Measurements from ENCODE around the gene APOC1.
"Not testable (repeated sequence)": the region's sequence is repeated elsewhere in the genome, so short reads cannot be mapped to it uniquely, and the experiment has no call there.

The APOC1 gene

GRCh38 chr19:44914433-44915206, at the start of gene APOC1:
Gene APOC1 (plus strand): TSS chr19:44914608. CDS start chr19:44914892, 284 bp downstream.
- not testable (repeated sequence) for DNase-seq (ENCODE audit: extremely low read depth, low read depth)

GRCh38 chr19:44865196-44865767, 49.1 kb upstream of the APOC1 start:
- no peak for TF ChIP-seq CTCF (IDR thresholded peaks at IDR 0.05; ENCODE audit: low read depth, low read length)
- DNase-seq (ENCODE audit: extremely low read depth, low read depth), result no peak

- TF ChIP-seq CTCF (IDR thresholded peaks at IDR 0.05; ENCODE audit: low read depth, low read length), result no peak
- DNase-seq (ENCODE audit: extremely low read depth, low read depth), result no peak
These were observed 47.7 kb upstream of the APOC1 start for GRCh38 chr19:44866664-44867063.

- TF ChIP-seq CTCF (IDR thresholded peaks at IDR 0.05; ENCODE audit: low read depth, low read length), result no peak
- DNase-seq (ENCODE audit: extremely low read depth, low read depth), result no peak
These were observed 46.8 kb upstream of the APOC1 start for GRCh38 chr19:44867578-44867977.

- DNase-seq (ENCODE audit: extremely low read depth, low read depth), result no peak
- no peak for TF ChIP-seq CTCF (IDR thresholded peaks at IDR 0.05; ENCODE audit: low read depth, low read length)
These were observed 44.5 kb upstream of the APOC1 start for GRCh38 chr19:44869733-44870470.

- no peak for DNase-seq (ENCODE audit: extremely low read depth, low read depth)
- TF ChIP-seq CTCF (IDR thresholded peaks at IDR 0.05; ENCODE audit: low read depth, low read length), result no peak
These were observed 42.6 kb upstream of the APOC1 start for GRCh38 chr19:44871809-44872208.

GRCh38 chr19:44872661-44873060, 41.7 kb upstream of the APOC1 start:
- DNase-seq (ENCODE audit: extremely low read depth, low read depth), result no peak
- TF ChIP-seq CTCF (IDR thresholded peaks at IDR 0.05; ENCODE audit: low read depth, low read length), result no peak

Measured in AG09319 (cell line).